Muscle of arm (tissue), 12 donors: ENCODE measurements around the gene ZC3HAV1. TPM values are rescaled to one million over a fixed set of nuclear protein-coding genes. Genes with fewer than 3 reads are reported as not detected.
"Not testable (repeated sequence)": the region's sequence is repeated elsewhere in the genome, so short reads cannot be mapped to it uniquely, and the experiment has no call there.

ENCODE experiments used
- DNase-seq: peaks from one replicate; pipeline ENCODE4 v3.0.0-alpha.2; 2013
- polyA plus RNA-seq, 12 donors: library from polyadenylated mRNA; unstranded; fragments of 120-200 nt; gene quantifications; one replicate each; pipeline ENCODE4 v1.2.1, GENCODE V29; 2013; ENCODE audit not compliant: insufficient read length in 12 of 12

The ZC3HAV1 gene
- polyA plus RNA-seq, 12 donors = 9.7 to 22.8 (median 12.3) TPM; not detected in 1

DNA sequence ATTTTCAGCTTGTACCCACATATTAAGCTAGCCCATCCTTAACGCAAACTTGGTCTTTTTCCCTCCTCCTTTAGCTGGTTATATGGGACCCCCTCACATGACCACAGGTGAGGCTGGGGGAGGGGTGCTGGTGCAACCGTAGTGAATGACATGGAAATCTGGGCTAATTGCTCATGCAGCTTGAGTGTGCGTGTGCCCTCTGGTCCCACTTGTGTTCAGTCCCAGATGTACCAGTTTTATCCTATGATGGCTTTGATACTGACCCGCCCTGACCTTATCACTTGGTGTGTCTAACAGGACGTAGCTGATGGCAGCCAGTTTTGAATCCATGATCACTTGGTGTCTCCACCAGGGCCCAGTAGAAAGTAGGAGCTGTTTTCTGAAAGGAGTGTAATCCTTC, 5.1 kb upstream of the ZC3HAV1 start:
- no peak for DNase-seq

DNA sequence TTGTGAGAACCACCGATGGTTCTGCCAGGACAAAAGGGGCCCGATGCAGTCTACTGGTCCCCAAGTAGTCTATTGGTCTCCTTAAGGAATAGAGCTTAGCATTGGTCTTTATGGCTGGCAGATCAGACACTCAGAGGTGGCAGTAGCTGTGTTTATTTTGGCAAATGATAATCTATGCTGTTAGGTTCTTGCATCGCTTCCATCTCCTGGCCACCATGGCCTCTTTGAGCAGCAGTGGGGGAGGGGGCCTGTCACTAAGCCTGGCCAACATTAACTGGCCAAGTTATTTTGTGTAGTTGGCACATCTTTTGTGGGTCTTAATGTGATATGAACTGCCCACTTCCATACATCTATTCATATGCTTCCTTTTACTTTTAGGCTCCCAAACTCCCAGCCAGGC, 4.5 kb upstream of the ZC3HAV1 start:
- DNase-seq = no peak

GRCh38 chr7:139112741-139113250, 3.3 kb upstream of the ZC3HAV1 start:
- no peak for DNase-seq

GRCh38 chr7:139112316-139112715, 2.8 kb upstream of the ZC3HAV1 start:
- DNase-seq = no peak

GRCh38 chr7:139111811-139112301, 2.3 kb upstream of the ZC3HAV1 start:
- no peak for DNase-seq

DNA sequence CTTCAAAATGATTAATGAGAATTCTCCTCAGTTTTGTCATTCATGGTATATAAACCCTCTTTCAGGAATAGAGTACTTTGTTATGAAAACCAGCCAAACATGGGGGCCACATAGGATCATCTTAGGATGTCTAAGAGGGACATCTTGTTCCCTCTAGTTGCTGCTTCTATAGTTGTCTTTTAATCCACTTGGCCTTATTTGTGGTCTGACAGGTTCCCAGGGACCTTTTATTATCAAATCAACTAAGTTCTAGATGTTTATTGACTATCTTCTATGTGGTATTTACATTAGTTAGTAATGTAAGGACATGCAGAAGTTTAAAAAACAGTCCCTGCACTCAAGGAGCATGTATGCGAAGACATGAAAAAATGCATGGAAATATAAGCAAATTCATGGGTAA, 1.6 kb upstream of the ZC3HAV1 start:
- DNase-seq = no peak

- no peak for DNase-seq
Observed at GRCh38 chr7:139109983-139110411, 477 bp upstream of the ZC3HAV1 start.

DNA sequence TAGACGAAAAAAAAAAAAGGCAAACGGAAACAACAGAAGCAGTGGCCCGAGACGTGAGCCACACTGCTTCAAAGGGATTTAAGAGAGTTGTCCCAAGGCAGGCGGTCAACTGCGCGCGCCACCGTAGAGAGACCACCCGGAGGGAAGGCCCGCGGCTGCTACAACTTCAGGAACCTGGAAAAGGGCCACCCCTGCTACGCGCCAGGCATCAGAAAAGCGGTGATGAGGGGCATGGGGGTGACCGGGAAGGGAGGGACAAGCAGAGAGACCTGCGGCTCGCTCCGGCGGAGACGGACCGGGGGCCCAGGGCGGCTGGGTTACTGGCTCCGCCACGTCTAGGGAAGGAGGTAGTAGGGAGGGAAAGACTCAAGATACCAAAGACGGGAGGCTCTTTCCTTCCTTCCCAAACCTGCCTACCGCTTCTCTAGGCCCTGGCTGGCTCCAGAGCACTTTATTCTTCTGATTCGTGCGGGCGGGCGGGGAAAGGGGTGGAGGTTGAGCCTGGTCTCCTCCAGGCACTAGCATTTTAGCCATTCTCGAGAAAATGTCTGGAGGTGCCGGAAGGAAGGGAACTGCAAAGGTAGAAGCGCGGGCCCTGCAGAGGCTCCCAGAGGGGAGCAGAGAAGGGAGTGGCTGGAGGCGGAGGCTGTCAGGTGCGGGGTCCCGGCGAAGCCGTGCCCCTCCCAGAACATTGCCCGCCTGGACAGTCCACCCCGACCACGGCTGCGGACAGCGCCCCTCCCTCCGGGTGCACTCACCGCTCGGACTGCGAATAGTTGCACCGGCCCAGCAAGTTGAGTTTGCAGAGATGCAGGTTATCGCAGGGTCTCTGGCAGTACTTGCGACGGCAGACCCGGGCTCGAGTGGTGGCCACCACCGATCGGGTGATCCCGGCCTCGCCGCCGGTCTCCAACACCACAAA, 993 bp downstream of the ZC3HAV1 start:
- DNase-seq = peak; percentile 45

DNA sequence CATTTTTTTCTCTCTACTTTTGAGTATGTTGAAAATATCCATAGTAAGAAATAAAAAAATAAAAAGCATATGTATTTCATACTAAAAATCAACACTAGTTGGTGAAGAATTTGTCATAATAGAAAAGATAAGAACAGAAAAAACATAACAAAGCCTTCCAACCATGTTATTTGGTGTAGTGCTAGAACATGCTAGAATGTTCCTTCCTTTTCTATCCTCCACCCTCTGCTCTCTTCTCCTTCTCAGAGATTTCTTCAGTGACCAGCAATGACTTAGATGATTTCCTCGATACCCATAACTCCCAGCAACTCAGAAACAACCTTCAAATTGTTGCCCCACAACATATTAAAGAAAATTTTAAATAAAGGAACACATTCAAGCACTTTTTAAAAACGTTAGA, 2.6 kb downstream of the ZC3HAV1 start:
- DNase-seq = no peak

- DNase-seq = not testable (repeated sequence)
Observed at GRCh38 chr7:139106227-139106626, 3.3 kb downstream of the ZC3HAV1 start.

DNA sequence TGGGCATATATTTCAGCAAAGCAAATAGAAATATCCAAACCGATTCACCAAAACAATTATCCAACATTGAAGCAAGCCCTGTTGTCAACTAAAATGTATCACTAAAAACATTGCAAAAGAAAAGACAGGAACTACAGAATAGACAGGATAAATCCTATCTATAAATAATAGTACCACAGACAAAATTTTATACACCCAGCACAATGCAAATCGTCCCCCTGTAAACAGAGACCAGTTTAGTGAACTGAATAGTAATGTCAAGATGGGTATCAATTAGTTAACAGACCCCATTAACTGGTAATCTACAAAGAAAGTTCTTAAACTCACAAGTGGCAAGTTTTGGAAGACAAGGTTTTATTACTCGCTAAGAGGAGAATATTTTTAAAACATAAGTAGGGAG, 4.0 kb downstream of the ZC3HAV1 start:
- no peak for DNase-seq

DNA sequence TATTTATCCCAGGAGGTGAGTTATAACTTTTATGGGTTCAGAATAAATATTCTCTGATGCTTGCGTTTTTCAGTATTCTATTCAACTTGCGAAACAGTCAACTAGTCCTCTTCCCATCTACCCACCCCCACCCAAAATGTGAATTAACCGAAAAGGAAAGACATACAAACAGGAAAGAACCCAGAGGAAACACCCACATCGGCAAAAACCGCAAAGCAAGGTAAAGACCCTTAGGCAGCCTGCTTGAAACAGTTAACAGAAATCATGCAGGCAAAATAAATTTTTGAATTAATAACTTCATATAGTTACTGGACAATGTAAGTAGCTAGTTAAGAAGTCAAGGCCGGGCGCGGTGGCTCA, 5.4 kb downstream of the ZC3HAV1 start:
- no peak for DNase-seq

- DNase-seq = no peak
Observed at GRCh38 chr7:139103057-139103815, 6.3 kb downstream of the ZC3HAV1 start.

GRCh38 chr7:139101637-139102158, 7.8 kb downstream of the ZC3HAV1 start:
- not testable (repeated sequence) for DNase-seq

DNA sequence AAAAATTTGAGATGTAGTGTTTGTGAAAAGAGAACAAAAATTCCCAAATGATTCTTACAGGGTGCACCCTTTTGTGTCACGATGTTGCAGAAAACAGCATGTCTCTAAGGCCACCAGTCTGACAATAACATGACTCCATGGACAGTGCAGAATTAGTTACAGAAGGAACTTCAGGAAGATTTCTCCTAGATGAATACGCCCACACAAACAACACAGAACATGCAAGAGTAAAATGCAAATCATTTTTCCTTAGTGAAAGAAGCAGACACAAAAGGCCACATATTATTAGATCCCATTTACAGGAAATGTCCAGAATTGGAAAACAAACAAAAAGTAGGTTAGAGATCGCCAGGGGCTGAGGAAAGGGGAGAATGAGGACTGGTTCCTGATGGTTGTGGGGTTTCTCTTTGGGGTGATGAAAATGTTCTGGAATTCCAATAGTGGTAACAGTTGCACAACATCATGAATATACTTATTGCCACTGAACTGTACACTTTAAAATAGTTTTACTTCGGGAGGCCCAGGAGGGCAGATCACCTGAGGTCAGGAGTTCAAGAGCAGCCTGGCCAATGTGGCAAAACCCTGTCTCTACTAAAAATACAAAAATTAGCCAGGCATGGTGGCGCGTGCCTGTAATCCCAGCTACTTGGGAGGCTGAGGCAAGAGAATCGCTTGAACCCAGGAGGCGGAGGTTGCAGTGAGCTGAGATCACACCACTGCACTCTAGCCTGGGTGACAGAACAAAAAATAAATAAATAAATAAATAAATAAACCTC, 10.2 kb downstream of the ZC3HAV1 start:
- no peak for DNase-seq

DNA sequence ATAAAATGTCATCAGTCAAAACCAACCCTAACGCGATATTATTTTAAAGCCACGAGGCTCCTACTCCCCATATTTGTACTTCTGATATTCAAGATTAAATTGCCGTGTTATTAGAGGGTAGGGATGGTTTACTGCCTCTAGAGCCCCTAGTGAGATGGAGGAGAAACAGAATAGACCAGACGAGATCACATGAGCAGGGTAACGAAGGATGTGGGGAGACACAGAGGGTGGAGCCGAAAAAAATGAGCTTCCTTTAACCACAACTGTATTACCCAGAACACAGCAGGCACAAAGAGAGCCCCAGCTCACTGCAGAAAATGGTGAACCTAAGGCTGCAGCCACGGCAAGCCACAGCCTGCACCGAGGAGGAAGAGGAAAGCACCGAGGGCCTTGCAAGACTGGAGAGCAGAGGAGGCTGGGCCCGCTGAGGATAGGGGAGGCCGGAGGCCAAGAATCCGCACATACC, 14.3 kb downstream of the ZC3HAV1 start:
- DNase-seq = no peak

DNA sequence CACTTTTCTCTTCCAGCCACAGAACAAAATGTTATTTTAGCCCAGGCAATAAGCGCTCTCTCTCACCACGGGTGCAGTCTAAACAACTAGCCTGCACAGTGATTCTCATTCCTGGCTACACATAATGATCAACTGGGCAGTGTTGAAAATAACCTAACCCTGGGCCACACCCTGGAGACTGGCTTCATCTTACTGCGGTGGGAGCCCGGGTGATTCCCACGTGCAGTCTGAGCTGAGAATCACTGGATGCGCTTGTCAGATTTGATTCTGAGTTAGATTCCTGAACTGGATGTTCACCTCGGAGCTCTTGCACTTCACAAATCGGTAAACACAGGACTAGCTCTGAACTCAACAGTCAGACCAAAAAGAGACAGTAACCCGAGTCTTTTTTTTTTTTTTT, 14.9 kb downstream of the ZC3HAV1 start:
- no peak for DNase-seq

DNA sequence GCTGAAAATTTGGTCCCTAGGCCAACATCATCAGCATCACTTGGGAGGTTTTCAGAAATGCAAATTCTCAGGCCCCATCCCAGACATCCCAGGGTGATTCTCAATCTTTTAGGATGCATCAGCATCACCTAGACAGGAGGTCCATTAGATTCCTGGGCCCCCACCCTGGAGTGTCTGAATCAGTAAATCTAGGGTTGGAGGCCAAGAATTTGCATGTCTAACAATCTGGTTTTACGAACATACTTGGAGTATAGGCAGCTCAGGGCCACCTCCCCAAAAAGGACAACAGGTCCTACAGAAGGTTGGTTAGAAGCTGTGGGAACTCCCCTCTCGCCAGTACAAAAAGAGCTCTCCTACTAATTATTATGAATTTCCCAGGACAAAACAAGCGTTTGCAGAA, 15.5 kb downstream of the ZC3HAV1 start:
- DNase-seq = no peak

GRCh38 chr7:139093512-139093911, 16.0 kb downstream of the ZC3HAV1 start:
- DNase-seq = not testable (repeated sequence)

GRCh38 chr7:139092090-139092796, 17.3 kb downstream of the ZC3HAV1 start:
- DNase-seq = no peak

GRCh38 chr7:139091677-139091996, 17.9 kb downstream of the ZC3HAV1 start:
- DNase-seq = no peak
